ENCODE data around the gene LTBP1. TPM values are rescaled to one million over a fixed set of nuclear protein-coding genes. Genes with fewer than 3 reads are reported as not detected.
A peak's percentile ranks its signal among the peaks of the same experiment; 100 is the strongest.

Gene LTBP1
- total and polyA plus RNA-seq, 5 donors from 2014 or later = 3.7 TPM; not detected in 4

DNA sequence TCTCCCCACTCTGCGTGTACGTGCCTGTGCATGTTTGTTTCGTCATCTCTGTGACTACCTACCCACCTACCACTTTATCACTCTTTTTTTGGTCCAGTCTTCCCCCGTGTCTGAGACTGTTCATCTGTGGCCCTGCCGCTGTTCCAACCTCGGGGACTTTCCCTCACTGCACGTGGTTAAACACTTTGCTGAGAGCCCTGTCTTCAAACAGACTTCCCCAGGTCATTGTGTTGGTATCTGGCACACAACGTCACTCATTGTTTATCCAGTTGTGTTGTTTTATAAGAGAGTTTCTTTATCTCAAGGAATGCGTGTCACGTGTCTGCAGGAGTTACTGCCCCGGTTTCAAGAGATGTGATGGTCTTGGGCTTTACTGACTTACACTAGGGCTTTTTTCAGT is 267.7 kb downstream of the LTBP1 start:
- H3K4me1 Mint-ChIP-seq = peaks cover 0 to 2% (median 0%) of the 10 kb centered on the region in 4 donors

DNA sequence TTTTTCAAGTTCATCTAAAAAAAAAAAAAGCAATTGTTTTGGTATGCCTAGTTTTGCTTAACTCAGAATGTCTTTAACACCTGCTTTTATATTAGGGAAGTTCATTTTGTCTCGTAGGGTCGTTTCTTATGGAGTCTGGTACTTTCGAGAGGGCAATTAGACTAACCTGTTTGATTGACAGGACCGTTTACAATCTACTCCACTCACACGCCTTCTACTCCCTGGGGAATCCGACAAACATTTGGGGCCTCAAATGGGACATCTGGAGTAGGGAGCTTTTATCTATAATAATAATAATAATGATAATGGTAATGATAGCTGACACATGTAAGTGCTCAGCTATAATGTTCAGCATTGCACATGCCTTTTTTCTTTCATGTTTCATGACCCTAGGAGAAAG is 268.1 kb downstream of the LTBP1 start:
- no peak overlapping the region for H3K4me3 ChIP-seq (ENCODE audit: low read depth, low read length)
- no peaks in the 10 kb centered on the region for H3K4me1 ChIP-seq (ENCODE audit: control insufficient read depth, insufficient read depth, low read length, poor library complexity, severe bottlenecking)
- H3K27ac Mint-ChIP-seq = no peak overlapping the region
- ATAC-seq (ENCODE audit: low read depth in 2 of 2) = no peak
- DNase-seq = no peak
- no peaks in the 10 kb centered on the region for H3K36me3 ChIP-seq (ENCODE audit: control insufficient read depth, insufficient read depth, low read length)
- peaks cover 5% of the 10 kb centered on the region for H3K27me3 Mint-ChIP-seq
- H3K9me3 ChIP-seq (ENCODE audit: control insufficient read depth in 2 of 2, low read length in 2 of 2) = no peaks in the 10 kb centered on the region
- no peaks in the 10 kb centered on the region for H3K9me3 Mint-ChIP-seq
- H3K4me1 Mint-ChIP-seq = peaks cover 0 to 2% (median 0%) of the 10 kb centered on the region in 4 donors
- H3K27ac ChIP-seq (ENCODE audit: insufficient read depth, low read length, poor library complexity, severe bottlenecking) = no peak overlapping the region
- H3K4me3 Mint-ChIP-seq = no peak overlapping the region
- peaks cover 1% of the 10 kb centered on the region for H3K27me3 ChIP-seq (ENCODE audit: control insufficient read depth, insufficient read depth, low read length)
- H3K36me3 Mint-ChIP-seq = no peaks in the 10 kb centered on the region

More for the DNA sequence above, 267.7 kb downstream of the LTBP1 start:
- no peaks in the 10 kb centered on the region for H3K36me3 Mint-ChIP-seq
- no peak for ATAC-seq (ENCODE audit: low read depth in 2 of 2)
- no peak overlapping the region for H3K27ac Mint-ChIP-seq
- Histone ChIP-seq H3K27me3 (ENCODE audit: control insufficient read depth, insufficient read depth, low read length) (peaks cover 1% of the 10 kb centered on the region), H3K9me3 (ENCODE audit: control insufficient read depth in 2 of 2, low read length in 2 of 2) (no peaks in the 10 kb centered on the region), H3K36me3 (ENCODE audit: control insufficient read depth, insufficient read depth, low read length) (no peaks in the 10 kb centered on the region), H3K4me1 (ENCODE audit: control insufficient read depth, insufficient read depth, low read length, poor library complexity, severe bottlenecking) (no peaks in the 10 kb centered on the region), H3K4me3 (ENCODE audit: low read depth, low read length) (no peak overlapping the region), H3K27ac (ENCODE audit: insufficient read depth, low read length, poor library complexity, severe bottlenecking) (no peak overlapping the region)
- no peaks in the 10 kb centered on the region for H3K9me3 Mint-ChIP-seq
- no peak overlapping the region for H3K4me3 Mint-ChIP-seq
- DNase-seq = no peak
- peaks cover under 1% of the 10 kb centered on the region for H3K27me3 Mint-ChIP-seq

DNA sequence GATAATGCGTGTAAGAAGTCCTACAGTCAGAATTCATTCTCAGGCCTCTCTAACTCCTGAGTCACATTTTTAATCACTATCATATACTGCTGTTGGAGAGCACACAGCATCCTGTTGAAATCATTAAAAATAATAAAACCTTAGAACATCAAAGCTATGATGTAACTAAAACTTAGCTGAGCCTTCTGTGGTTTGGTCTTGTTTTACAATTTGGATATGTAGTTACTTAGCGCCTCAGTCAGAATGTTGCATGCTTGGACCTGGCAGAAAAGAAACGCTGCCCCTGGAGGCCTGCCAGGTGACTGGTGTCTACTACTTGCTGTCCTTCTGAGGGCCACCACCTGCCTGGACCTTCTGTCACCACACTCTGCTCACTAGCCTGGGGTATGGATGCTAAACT is 268.5 kb downstream of the LTBP1 start:
- H3K27ac ChIP-seq (ENCODE audit: insufficient read depth, low read length, poor library complexity, severe bottlenecking) = no peak overlapping the region
- peaks cover 7% of the 10 kb centered on the region for H3K27me3 Mint-ChIP-seq
- no peak overlapping the region for H3K27ac Mint-ChIP-seq
- H3K9me3 Mint-ChIP-seq = no peaks in the 10 kb centered on the region
- no peak overlapping the region for H3K4me3 Mint-ChIP-seq
- H3K4me1 ChIP-seq (ENCODE audit: control insufficient read depth, insufficient read depth, low read length, poor library complexity, severe bottlenecking) = no peaks in the 10 kb centered on the region
- DNase-seq (no peak), ATAC-seq (ENCODE audit: low read depth in 2 of 2) (no peak)
- no peaks in the 10 kb centered on the region for H3K36me3 ChIP-seq (ENCODE audit: control insufficient read depth, insufficient read depth, low read length)
- no peaks in the 10 kb centered on the region for H3K9me3 ChIP-seq (ENCODE audit: control insufficient read depth in 2 of 2, low read length in 2 of 2)
- no peak overlapping the region for H3K4me3 ChIP-seq (ENCODE audit: low read depth, low read length)
- H3K36me3 Mint-ChIP-seq = no peaks in the 10 kb centered on the region
- H3K4me1 Mint-ChIP-seq = peaks cover 0 to 2% (median 0%) of the 10 kb centered on the region in 4 donors
- peaks cover 1% of the 10 kb centered on the region for H3K27me3 ChIP-seq (ENCODE audit: control insufficient read depth, insufficient read depth, low read length)

DNA sequence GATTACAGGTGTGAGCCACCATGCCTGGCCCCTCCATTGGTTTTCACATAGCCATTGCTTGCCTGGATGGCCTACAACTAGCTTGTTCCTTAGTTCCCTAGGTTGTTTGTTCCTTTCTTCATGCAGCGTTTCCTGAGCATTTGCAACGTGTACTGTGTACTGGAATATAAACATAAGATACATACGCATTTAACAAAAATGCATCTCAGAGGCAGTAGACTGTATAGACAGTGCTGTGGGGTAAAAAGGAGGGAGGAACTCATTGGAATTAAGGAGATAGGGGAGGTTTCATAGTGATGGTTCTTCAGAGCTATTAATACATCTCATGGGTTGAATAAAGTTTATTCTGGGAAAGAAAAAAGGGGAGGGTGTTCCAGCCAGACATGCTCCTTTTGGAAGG is 269.2 kb downstream of the LTBP1 start:
- no peaks in the 10 kb centered on the region for H3K4me1 ChIP-seq (ENCODE audit: control insufficient read depth, insufficient read depth, low read length, poor library complexity, severe bottlenecking)

DNA sequence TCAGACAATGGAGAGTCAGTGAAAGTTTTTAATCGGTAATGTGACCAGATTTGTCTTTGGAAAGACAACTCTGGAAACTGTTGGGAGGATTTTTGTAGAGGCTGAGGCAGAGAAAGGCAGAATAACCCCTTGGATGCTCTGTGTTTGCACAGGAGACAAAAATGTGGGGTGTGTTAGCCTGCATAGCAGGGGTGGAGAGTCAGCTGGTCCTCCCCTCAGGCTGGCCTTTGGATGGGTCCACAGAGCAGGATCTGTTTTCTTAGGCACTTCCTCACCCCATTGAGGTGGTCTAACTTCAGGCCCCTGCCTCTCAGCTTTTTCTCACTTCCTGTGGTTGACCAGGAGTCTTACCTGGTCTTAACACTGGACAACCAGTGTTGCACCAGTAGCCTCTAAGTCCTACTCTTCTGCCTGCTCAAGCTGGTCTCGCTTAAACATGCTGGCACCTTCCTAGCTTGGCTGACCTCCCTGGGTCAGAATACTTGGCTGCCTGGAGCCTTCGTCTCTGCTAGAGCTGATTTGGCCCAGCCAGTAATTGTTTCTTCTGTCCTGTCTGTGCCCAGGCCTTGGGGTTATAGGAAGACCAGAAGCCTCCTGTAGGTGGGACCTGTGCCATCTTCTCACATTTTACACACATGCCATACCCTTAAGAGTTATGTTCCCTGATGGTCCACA is 269.9 kb downstream of the LTBP1 start:
- Mint-ChIP-seq H3K27ac (no peak overlapping the region), H3K4me1 (peaks cover 0 to 2% (median 0%) of the 10 kb centered on the region in 4 donors), H3K9me3 (no peaks in the 10 kb centered on the region), H3K27me3 (peaks cover 12% of the 10 kb centered on the region), H3K4me3 (no peak overlapping the region), H3K36me3 (no peaks in the 10 kb centered on the region)
- Histone ChIP-seq H3K36me3 (ENCODE audit: control insufficient read depth, insufficient read depth, low read length) (no peaks in the 10 kb centered on the region), H3K9me3 (ENCODE audit: control insufficient read depth in 2 of 2, low read length in 2 of 2) (no peaks in the 10 kb centered on the region), H3K27ac (ENCODE audit: insufficient read depth, low read length, poor library complexity, severe bottlenecking) (no peak overlapping the region), H3K4me3 (ENCODE audit: low read depth, low read length) (no peak overlapping the region), H3K4me1 (ENCODE audit: control insufficient read depth, insufficient read depth, low read length, poor library complexity, severe bottlenecking) (no peaks in the 10 kb centered on the region), H3K27me3 (ENCODE audit: control insufficient read depth, insufficient read depth, low read length) (peaks cover 1% of the 10 kb centered on the region)
- DNase-seq (no peak), ATAC-seq (ENCODE audit: low read depth in 2 of 2) (no peak)

More for the DNA sequence above, 269.2 kb downstream of the LTBP1 start:
- Histone ChIP-seq H3K27ac (ENCODE audit: insufficient read depth, low read length, poor library complexity, severe bottlenecking) (no peak overlapping the region), H3K4me3 (ENCODE audit: low read depth, low read length) (no peak overlapping the region), H3K36me3 (ENCODE audit: control insufficient read depth, insufficient read depth, low read length) (no peaks in the 10 kb centered on the region), H3K9me3 (ENCODE audit: control insufficient read depth in 2 of 2, low read length in 2 of 2) (no peaks in the 10 kb centered on the region), H3K27me3 (ENCODE audit: control insufficient read depth, insufficient read depth, low read length) (peaks cover 1% of the 10 kb centered on the region)
- DNase-seq (no peak), ATAC-seq (ENCODE audit: low read depth in 2 of 2) (no peak)
- Mint-ChIP-seq H3K36me3 (no peaks in the 10 kb centered on the region), H3K27me3 (peaks cover 12% of the 10 kb centered on the region), H3K4me1 (peaks cover 0 to 2% (median 0%) of the 10 kb centered on the region in 4 donors), H3K9me3 (no peaks in the 10 kb centered on the region), H3K27ac (no peak overlapping the region), H3K4me3 (no peak overlapping the region)

DNA sequence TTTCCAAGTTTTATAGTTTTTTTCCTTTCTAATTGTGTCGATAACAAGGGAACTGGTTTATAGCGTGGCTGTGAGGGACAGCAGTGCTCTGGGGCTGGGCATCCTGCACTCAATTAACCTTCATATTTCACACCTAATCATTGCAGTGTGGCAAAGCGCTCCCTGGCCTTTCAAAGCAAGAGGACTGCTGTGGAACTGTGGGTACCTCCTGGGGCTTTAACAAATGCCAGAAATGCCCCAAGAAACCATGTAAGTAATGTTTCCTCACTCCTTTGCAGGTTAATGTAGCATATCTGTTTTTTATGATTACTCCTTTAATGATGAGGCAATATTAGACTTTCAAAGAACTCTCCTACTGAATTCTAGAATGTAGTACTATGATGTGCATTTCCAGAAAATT is 270.7 kb downstream of the LTBP1 start:
- Mint-ChIP-seq H3K9me3 (no peaks in the 10 kb centered on the region), H3K4me3 (no peak overlapping the region), H3K27ac (no peak overlapping the region), H3K36me3 (no peaks in the 10 kb centered on the region), H3K27me3 (peaks cover 15% of the 10 kb centered on the region), H3K4me1 (peaks cover 0 to 2% (median 0%) of the 10 kb centered on the region in 4 donors)
- Histone ChIP-seq H3K27ac (ENCODE audit: insufficient read depth, low read length, poor library complexity, severe bottlenecking) (no peak overlapping the region), H3K27me3 (ENCODE audit: control insufficient read depth, insufficient read depth, low read length) (peaks cover 1% of the 10 kb centered on the region), H3K4me3 (ENCODE audit: low read depth, low read length) (no peak overlapping the region), H3K4me1 (ENCODE audit: control insufficient read depth, insufficient read depth, low read length, poor library complexity, severe bottlenecking) (no peaks in the 10 kb centered on the region), H3K9me3 (ENCODE audit: control insufficient read depth in 2 of 2, low read length in 2 of 2) (no peaks in the 10 kb centered on the region), H3K36me3 (ENCODE audit: control insufficient read depth, insufficient read depth, low read length) (no peaks in the 10 kb centered on the region)
- DNase-seq (no peak), ATAC-seq (ENCODE audit: low read depth in 2 of 2) (no peak)

DNA sequence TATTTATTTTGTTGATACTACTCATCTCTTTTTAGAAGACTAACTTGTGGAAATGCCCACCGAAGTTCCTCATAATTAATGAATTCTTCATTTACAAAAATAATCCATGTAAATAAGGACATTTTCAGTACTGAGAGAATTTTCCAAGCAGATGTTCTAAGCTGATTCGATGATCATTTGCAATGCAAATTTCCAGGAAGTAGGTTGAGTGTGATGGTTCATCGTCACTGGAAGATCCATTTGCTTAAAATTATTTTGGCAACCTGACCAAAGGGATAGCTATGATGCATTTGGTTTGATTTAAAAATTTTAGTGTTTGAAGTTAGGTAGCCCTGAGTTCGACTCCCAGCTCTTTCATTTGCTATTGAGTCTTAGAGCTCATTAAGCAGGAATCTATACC is 272.4 kb downstream of the LTBP1 start:
- Histone ChIP-seq H3K36me3 (ENCODE audit: control insufficient read depth, insufficient read depth, low read length) (no peaks in the 10 kb centered on the region), H3K4me3 (ENCODE audit: low read depth, low read length) (no peak overlapping the region), H3K4me1 (ENCODE audit: control insufficient read depth, insufficient read depth, low read length, poor library complexity, severe bottlenecking) (no peaks in the 10 kb centered on the region), H3K9me3 (ENCODE audit: control insufficient read depth in 2 of 2, low read length in 2 of 2) (no peaks in the 10 kb centered on the region), H3K27ac (ENCODE audit: insufficient read depth, low read length, poor library complexity, severe bottlenecking) (no peak overlapping the region), H3K27me3 (ENCODE audit: control insufficient read depth, insufficient read depth, low read length) (peaks cover 1% of the 10 kb centered on the region)
- DNase-seq = no peak
- H3K4me1 Mint-ChIP-seq = peaks cover 0 to 2% (median 0%) of the 10 kb centered on the region in 4 donors
- H3K4me3 Mint-ChIP-seq = no peak overlapping the region
- H3K9me3 Mint-ChIP-seq = no peaks in the 10 kb centered on the region
- no peaks in the 10 kb centered on the region for H3K36me3 Mint-ChIP-seq
- H3K27me3 Mint-ChIP-seq = peaks cover 19% of the 10 kb centered on the region
- H3K27ac Mint-ChIP-seq = no peak overlapping the region
- ATAC-seq (ENCODE audit: low read depth in 2 of 2) = no peak

DNA sequence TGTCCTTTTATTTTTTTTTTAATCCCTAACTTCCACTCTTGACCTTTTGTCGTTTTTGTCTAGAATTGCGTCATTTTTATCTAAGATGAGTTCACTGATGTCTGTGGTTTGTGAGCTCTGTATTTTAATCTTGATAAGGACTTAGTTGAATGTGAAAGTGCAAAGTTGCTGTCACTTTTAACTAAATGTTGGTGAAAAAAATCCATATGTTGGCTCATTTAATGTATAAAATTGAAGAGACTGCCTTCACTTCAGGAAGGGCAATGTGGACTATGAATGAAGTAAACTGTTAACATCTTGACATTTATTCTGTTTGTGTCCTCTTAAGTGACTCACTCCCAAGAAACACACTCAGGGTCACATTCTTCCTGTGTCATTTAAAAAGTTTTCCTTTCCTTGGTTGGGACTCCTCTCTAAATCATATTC is 273.1 kb downstream of the LTBP1 start:
- no peaks in the 10 kb centered on the region for H3K4me1 Mint-ChIP-seq
- DNase-seq = no peak
- no peak overlapping the region for H3K27ac ChIP-seq (ENCODE audit: insufficient read depth, low read length, poor library complexity, severe bottlenecking)
- no peaks in the 10 kb centered on the region for H3K36me3 ChIP-seq (ENCODE audit: control insufficient read depth, insufficient read depth, low read length)
- H3K4me1 ChIP-seq (ENCODE audit: control insufficient read depth, insufficient read depth, low read length, poor library complexity, severe bottlenecking) = no peaks in the 10 kb centered on the region
- H3K4me3 Mint-ChIP-seq = peak overlapping the region in 1 of 4 donors; percentile 61
- ATAC-seq (ENCODE audit: low read depth in 2 of 2) = no peak
- H3K9me3 ChIP-seq (ENCODE audit: control insufficient read depth in 2 of 2, low read length in 2 of 2) = no peaks in the 10 kb centered on the region
- no peak overlapping the region for H3K27ac Mint-ChIP-seq
- H3K27me3 ChIP-seq (ENCODE audit: control insufficient read depth, insufficient read depth, low read length) = peaks cover 1% of the 10 kb centered on the region
- no peak overlapping the region for H3K4me3 ChIP-seq (ENCODE audit: low read depth, low read length)
- no peaks in the 10 kb centered on the region for H3K9me3 Mint-ChIP-seq
- peaks cover 19% of the 10 kb centered on the region for H3K27me3 Mint-ChIP-seq
- H3K36me3 Mint-ChIP-seq = no peaks in the 10 kb centered on the region
